A375 (cell line): ENCODE measurements around the gene TLE3. TPM values are rescaled to one million over a fixed set of nuclear protein-coding genes. Genes with fewer than 3 reads are reported as not detected.

ENCODE experiments used
- small RNA-seq: library from RNA; depleted of rRNA; stranded (forward); fragments of <200 nt; gene quantifications from one replicate; pipeline ENCODE3, GENCODE V24; 2014
- total RNA-seq: library from RNA; depleted of rRNA; stranded (reverse); fragments of >200 nt; shearing (Covaris generic); gene quantifications from 2 replicates; pipeline ENCODE4 v1.2.3, GENCODE V29; 2014; rRNA removed

The TLE3 gene
- 26.4 and 31.9 TPM in 2 replicates for total RNA-seq

GRCh38 chr15:70097321-70098152 is at the start of gene TLE3:
Gene TLE3 (minus strand): TSS chr15:70097917. CDS start chr15:70096798, 1,119 bp downstream.

Small RNA genes lying within 50 kb of the gene (small RNA-seq; reads per million reads assigned to genes)
- gene MIR629: 0.13 reads per million
